ENCODE data around the gene AFTPH.

Gene AFTPH

GRCh38 chr2:64485331-64485730, 38.8 kb upstream of the AFTPH start:
- TF ChIP-seq YY1 (IDR thresholded peaks at IDR 0.05; ENCODE audit: low read depth), result no peak
- TF ChIP-seq EGR1 (IDR thresholded peaks at IDR 0.05), result no peak
- TF ChIP-seq RAD21 (IDR thresholded peaks at IDR 0.05; ENCODE audit: low read depth), result no peak
- no peak for TF ChIP-seq CEBPB (IDR thresholded peaks at IDR 0.05)
- no peak for TF ChIP-seq USF1 (IDR thresholded peaks at IDR 0.05)
- no peak for TF ChIP-seq REST (IDR thresholded peaks at IDR 0.05; ENCODE audit: low read depth)
- no peak for TF ChIP-seq NFIC (IDR thresholded peaks at IDR 0.05)
- TF ChIP-seq TAF1 (IDR thresholded peaks at IDR 0.05; ENCODE audit: low read depth), result no peak
- TF ChIP-seq TEAD4 (IDR thresholded peaks at IDR 0.05), result no peak
- no peak for TF ChIP-seq TCF12 (IDR thresholded peaks at IDR 0.05; ENCODE audit: low read depth)

- TF ChIP-seq FOXM1 (IDR thresholded peaks at IDR 0.05; ENCODE audit: borderline replicate concordance, low read depth) (no peak), REST (IDR thresholded peaks at IDR 0.05; ENCODE audit: low read depth) (no peak), RAD21 (IDR thresholded peaks at IDR 0.05; ENCODE audit: low read depth) (no peak), TAF1 (IDR thresholded peaks at IDR 0.05; ENCODE audit: low read depth) (no peak), CREB1 (IDR thresholded peaks at IDR 0.05; ENCODE audit: low read depth) (no peak), TCF12 (IDR thresholded peaks at IDR 0.05; ENCODE audit: low read depth) (no peak), YY1 (IDR thresholded peaks at IDR 0.05; ENCODE audit: low read depth) (no peak), CEBPB (IDR thresholded peaks at IDR 0.05) (no peak), EGR1 (IDR thresholded peaks at IDR 0.05) (no peak)
Measured at GRCh38 chr2:64485961-64486360, 38.2 kb upstream of the AFTPH start.

GRCh38 chr2:64487256-64488049, 36.7 kb upstream of the AFTPH start:
- TF ChIP-seq FOXM1 (IDR thresholded peaks at IDR 0.05; ENCODE audit: borderline replicate concordance, low read depth), result no peak
- TF ChIP-seq YY1 (IDR thresholded peaks at IDR 0.05; ENCODE audit: low read depth), result no peak
- no peak for TF ChIP-seq EGR1 (IDR thresholded peaks at IDR 0.05)
- TF ChIP-seq RAD21 (IDR thresholded peaks at IDR 0.05; ENCODE audit: low read depth), result no peak
- no peak for TF ChIP-seq REST (IDR thresholded peaks at IDR 0.05; ENCODE audit: low read depth)
- no peak for TF ChIP-seq TEAD4 (IDR thresholded peaks at IDR 0.05)
- TF ChIP-seq USF1 (IDR thresholded peaks at IDR 0.05), result no peak
- no peak for TF ChIP-seq MAX (IDR thresholded peaks at IDR 0.05)

- TF ChIP-seq YY1 (IDR thresholded peaks at IDR 0.05; ENCODE audit: low read depth) (no peak), RAD21 (IDR thresholded peaks at IDR 0.05; ENCODE audit: low read depth) (peak; percentile 82)
Measured at GRCh38 chr2:64488050-64488974, 35.8 kb upstream of the AFTPH start.
